ENCODE measurements around the gene IGSF11. TPM values are rescaled to one million over a fixed set of nuclear protein-coding genes. Genes with fewer than 3 reads are reported as not detected.

Gene IGSF11
- total RNA-seq, 1 donor from 2014 or later = 1.3 TPM

DNA sequence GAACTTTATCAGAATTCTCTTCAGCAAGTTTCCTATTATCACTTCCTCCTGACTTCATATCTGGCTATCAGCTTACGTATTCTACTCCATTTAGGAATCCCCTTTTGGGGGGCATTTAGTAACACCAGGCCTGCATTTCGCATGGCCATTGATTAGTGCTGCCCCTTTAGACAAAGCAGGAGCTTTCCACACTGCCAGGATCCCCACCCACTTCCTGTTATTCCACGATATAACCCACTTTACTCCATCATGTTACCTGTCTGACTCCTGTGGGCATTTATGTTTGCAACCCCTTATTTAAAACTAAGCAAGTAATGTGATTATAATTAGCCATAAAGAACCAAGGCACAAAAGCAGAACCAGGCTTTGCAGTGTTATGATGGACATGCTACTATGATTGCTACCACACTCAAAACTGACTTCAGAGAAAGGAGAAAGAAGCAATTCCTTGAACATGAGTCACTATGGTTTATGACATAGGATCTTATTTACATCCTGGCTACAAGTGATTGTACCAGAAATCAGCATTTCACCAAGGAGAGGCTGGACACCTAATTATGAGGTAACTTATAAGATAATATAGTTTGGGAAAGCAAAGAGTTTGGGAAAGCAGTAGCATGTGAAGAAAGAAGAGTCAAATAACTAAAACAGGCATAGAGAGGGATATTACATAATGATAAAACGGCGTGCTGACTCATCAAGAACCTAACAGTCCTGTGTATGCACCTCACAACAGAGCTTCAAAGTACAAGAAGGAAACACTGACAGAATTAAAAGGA is 96.3 kb downstream of the IGSF11 start:
- Mint-ChIP-seq H3K36me3 (ENCODE audit: low read depth) (no peaks in the 10 kb centered on the region), H3K27me3 (ENCODE audit: low read depth) (no peaks in the 10 kb centered on the region), H3K4me3 (no peak overlapping the region), H3K4me1 (peaks cover 3% of the 10 kb centered on the region), H3K27ac (ENCODE audit: unreplicated experiment) (no peak overlapping the region), H3K9me3 (peaks cover 2% of the 10 kb centered on the region)
- no peak for DNase-seq (ENCODE audit: low read depth, low spot score)
- no peak for TF ChIP-seq CTCF (conservative IDR thresholded peaks at IDR 0.05)

DNA sequence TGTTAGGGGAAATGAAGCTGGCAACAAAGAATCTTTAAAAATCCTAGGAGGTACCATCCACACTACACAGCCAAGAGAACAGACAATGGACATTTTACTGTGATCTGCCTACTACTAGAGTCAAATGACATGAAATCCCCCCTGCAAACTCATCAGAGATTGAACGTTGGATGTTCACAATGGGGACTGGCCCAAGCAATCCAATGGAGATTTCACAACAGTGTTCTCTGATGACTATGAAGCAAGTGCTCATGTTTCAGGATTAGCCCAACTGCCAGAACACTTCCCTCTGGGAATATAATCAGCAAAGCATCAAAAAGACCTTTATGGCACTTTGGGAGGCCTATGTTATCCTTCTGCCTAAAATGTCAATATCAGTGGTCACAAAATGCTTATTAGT is 97.8 kb downstream of the IGSF11 start:
- H3K27ac Mint-ChIP-seq (ENCODE audit: unreplicated experiment) = no peak overlapping the region
- no peaks in the 10 kb centered on the region for H3K27me3 Mint-ChIP-seq (ENCODE audit: low read depth)
- TF ChIP-seq CTCF (conservative IDR thresholded peaks at IDR 0.05) = no peak
- DNase-seq (ENCODE audit: low read depth, low spot score) = no peak
- H3K4me1 Mint-ChIP-seq = no peaks in the 10 kb centered on the region
- peaks cover 2% of the 10 kb centered on the region for H3K9me3 Mint-ChIP-seq
- H3K4me3 Mint-ChIP-seq = no peak overlapping the region
- no peaks in the 10 kb centered on the region for H3K36me3 Mint-ChIP-seq (ENCODE audit: low read depth)

- TF ChIP-seq CTCF (conservative IDR thresholded peaks at IDR 0.05) = no peak
- H3K4me1 Mint-ChIP-seq = no peaks in the 10 kb centered on the region
- DNase-seq (ENCODE audit: low read depth, low spot score) = no peak
- no peak overlapping the region for H3K4me3 Mint-ChIP-seq
- no peaks in the 10 kb centered on the region for H3K9me3 Mint-ChIP-seq
- H3K27me3 Mint-ChIP-seq (ENCODE audit: low read depth) = no peaks in the 10 kb centered on the region
- no peak overlapping the region for H3K27ac Mint-ChIP-seq (ENCODE audit: unreplicated experiment)
- H3K36me3 Mint-ChIP-seq (ENCODE audit: low read depth) = no peaks in the 10 kb centered on the region
Measured at GRCh38 chr3:118932822-118933558, 101.7 kb downstream of the IGSF11 start.

DNA sequence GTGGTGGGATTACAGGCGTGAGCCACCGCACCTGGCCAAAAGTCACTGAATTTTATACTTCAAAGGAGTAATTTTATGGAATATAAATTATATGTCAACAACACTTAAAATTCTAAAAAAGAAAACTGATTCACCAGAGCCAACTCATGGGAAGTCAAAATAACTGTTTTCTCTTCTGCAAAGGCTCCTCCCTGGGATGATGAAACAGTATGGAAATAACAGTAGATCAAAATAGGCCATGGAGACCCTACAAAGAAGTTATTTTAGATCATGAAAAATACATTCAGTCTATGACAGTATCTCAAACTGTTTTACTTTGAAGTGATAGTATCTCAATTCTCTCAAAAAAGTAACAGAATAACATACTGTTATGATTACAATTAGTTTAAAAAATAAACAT is 102.7 kb downstream of the IGSF11 start:
- H3K4me3 Mint-ChIP-seq = no peak overlapping the region
- H3K4me1 Mint-ChIP-seq = no peaks in the 10 kb centered on the region
- no peak for TF ChIP-seq CTCF (conservative IDR thresholded peaks at IDR 0.05)

GRCh38 chr3:118927449-118927848 is 107.2 kb downstream of the IGSF11 start:
- Mint-ChIP-seq H3K36me3 (ENCODE audit: low read depth) (no peaks in the 10 kb centered on the region), H3K27ac (ENCODE audit: unreplicated experiment) (no peak overlapping the region), H3K4me3 (no peak overlapping the region), H3K4me1 (peaks cover 4% of the 10 kb centered on the region), H3K9me3 (no peaks in the 10 kb centered on the region), H3K27me3 (ENCODE audit: low read depth) (no peaks in the 10 kb centered on the region)
- DNase-seq (ENCODE audit: low read depth, low spot score) = no peak
- no peak for TF ChIP-seq CTCF (conservative IDR thresholded peaks at IDR 0.05)

More for the DNA sequence above, 102.7 kb downstream of the IGSF11 start:
- H3K9me3 Mint-ChIP-seq = no peaks in the 10 kb centered on the region
- no peak for DNase-seq (ENCODE audit: low read depth, low spot score)
- H3K27ac Mint-ChIP-seq (ENCODE audit: unreplicated experiment) = no peak overlapping the region
- no peaks in the 10 kb centered on the region for H3K36me3 Mint-ChIP-seq (ENCODE audit: low read depth)
- H3K27me3 Mint-ChIP-seq (ENCODE audit: low read depth) = no peaks in the 10 kb centered on the region

All from neural crest cell (in vitro differentiated cells).